WTC11 (cell line): ENCODE measurements around the gene FAM111A. TPM values are rescaled to one million over a fixed set of nuclear protein-coding genes. Genes with fewer than 3 reads are reported as not detected.

Source experiments
- CBFB ChIP-seq: sonication (generic); formaldehyde crosslinking; IDR thresholded peaks from 2 replicates; pipeline ENCODE4 v1.8.1; 2022; ENCODE audit warnings: mild to moderate bottlenecking, low read depth, missing genetic modification reagents
- MYBL2 ChIP-seq: sonication (generic); formaldehyde crosslinking; IDR thresholded peaks from 2 replicates; pipeline ENCODE4 v1.8.1; 2023; ENCODE audit warnings: mild to moderate bottlenecking, moderate library complexity, missing genetic modification reagents
- NR1H2 ChIP-seq: sonication (generic); formaldehyde crosslinking; IDR thresholded peaks from 2 replicates; pipeline ENCODE4 v1.9.0; 2021; ENCODE audit warnings: mild to moderate bottlenecking, moderate library complexity, missing genetic modification reagents
- OVOL2 ChIP-seq: fragments of 250-450 bp; sonication (Bioruptor Pico); IDR thresholded peaks from 2 replicates; pipeline ENCODE4 v1.9.0; 2021; ENCODE audit warnings: mild to moderate bottlenecking, borderline replicate concordance
- SOX15 ChIP-seq: fragments of 250-450 bp; sonication (Bioruptor Pico); IDR thresholded peaks from 2 replicates; pipeline ENCODE4 v1.9.0; 2021; ENCODE audit warnings: mild to moderate bottlenecking
- TCF7 ChIP-seq: sonication (generic); formaldehyde crosslinking; IDR thresholded peaks from 2 replicates; pipeline ENCODE4 v1.8.0; 2022; ENCODE audit warnings: mild to moderate bottlenecking, low read depth, missing genetic modification reagents, moderate library complexity
- TEAD1 ChIP-seq: sonication (generic); formaldehyde crosslinking; IDR thresholded peaks from 2 replicates; pipeline ENCODE4 v1.8.0; 2022; ENCODE audit warnings: mild to moderate bottlenecking, missing genetic modification reagents
- ZNF219 ChIP-seq: sonication (generic); formaldehyde crosslinking; IDR thresholded peaks from 2 replicates; pipeline ENCODE4 v1.8.0; 2023; ENCODE audit warnings: missing genetic modification reagents, mild to moderate bottlenecking, borderline replicate concordance
- ZNF263 ChIP-seq: sonication (generic); formaldehyde crosslinking; IDR thresholded peaks from 2 replicates; pipeline ENCODE4 v1.8.1; 2022; ENCODE audit warnings: low read depth, mild to moderate bottlenecking, moderate library complexity, missing genetic modification reagents
- ZNF396 ChIP-seq: fragments of 250-450 bp; sonication (Bioruptor Pico); IDR thresholded peaks from 2 replicates; pipeline ENCODE4 v1.8.0; 2021; ENCODE audit warnings: mild to moderate bottlenecking, moderate library complexity, borderline replicate concordance
- total RNA-seq: library from RNA; stranded (reverse); gene quantifications from 3 replicates; pipeline ENCODE4 v1.2.3, GENCODE V29; 2021
- TF ChIP-seq, protein P1 (sequence below): sonication (generic); formaldehyde crosslinking; IDR thresholded peaks from 2 replicates; pipeline ENCODE4 v1.8.1; 2023; ENCODE audit warnings: mild to moderate bottlenecking, missing genetic modification reagents
- TF ChIP-seq, protein P2 (sequence below): sonication (generic); formaldehyde crosslinking; IDR thresholded peaks from 2 replicates; pipeline ENCODE4 v1.8.1; 2023; ENCODE audit warnings: mild to moderate bottlenecking, missing genetic modification reagents, moderate library complexity
- TF ChIP-seq, protein P3 (sequence below): sonication (generic); formaldehyde crosslinking; IDR thresholded peaks from 2 replicates; pipeline ENCODE4 v1.8.1; 2023; ENCODE audit warnings: mild to moderate bottlenecking, missing genetic modification reagents, borderline replicate concordance
- TF ChIP-seq, protein P4 (sequence below): sonication (generic); formaldehyde crosslinking; IDR thresholded peaks from 2 replicates; pipeline ENCODE4 v1.8.0; 2023; ENCODE audit warnings: missing genetic modification reagents, mild to moderate bottlenecking, borderline replicate concordance
- TF ChIP-seq, protein P5 (sequence below): sonication (generic); formaldehyde crosslinking; IDR thresholded peaks from 2 replicates; pipeline ENCODE4 v1.8.1; 2023; ENCODE audit warnings: mild to moderate bottlenecking, missing genetic modification reagents, moderate library complexity
- TF ChIP-seq, protein P6 (sequence below): sonication (generic); formaldehyde crosslinking; IDR thresholded peaks from 2 replicates; pipeline ENCODE4 v1.8.0; 2022; ENCODE audit warnings: mild to moderate bottlenecking, missing genetic modification reagents
- TF ChIP-seq, protein P7 (sequence below): fragments of 250-450 bp; sonication (Bioruptor Pico); IDR thresholded peaks from 2 replicates; pipeline ENCODE4 v1.9.0; 2021; ENCODE audit warnings: mild to moderate bottlenecking
- TF ChIP-seq, protein P8 (sequence below): fragments of 250-450 bp; sonication (Bioruptor Pico); IDR thresholded peaks from 2 replicates; pipeline ENCODE4 v2.1.2; 2022; ENCODE audit warnings: mild to moderate bottlenecking, moderate library complexity
- TF ChIP-seq, protein P9 (sequence below): fragments of 250-450 bp; sonication (Bioruptor Pico); IDR thresholded peaks from 2 replicates; pipeline ENCODE4 v1.9.0; 2021; ENCODE audit warnings: mild to moderate bottlenecking

FAM111A gene
- total RNA-seq, 1 experiment from 2014 or later, result 18.8 TPM

DNA sequence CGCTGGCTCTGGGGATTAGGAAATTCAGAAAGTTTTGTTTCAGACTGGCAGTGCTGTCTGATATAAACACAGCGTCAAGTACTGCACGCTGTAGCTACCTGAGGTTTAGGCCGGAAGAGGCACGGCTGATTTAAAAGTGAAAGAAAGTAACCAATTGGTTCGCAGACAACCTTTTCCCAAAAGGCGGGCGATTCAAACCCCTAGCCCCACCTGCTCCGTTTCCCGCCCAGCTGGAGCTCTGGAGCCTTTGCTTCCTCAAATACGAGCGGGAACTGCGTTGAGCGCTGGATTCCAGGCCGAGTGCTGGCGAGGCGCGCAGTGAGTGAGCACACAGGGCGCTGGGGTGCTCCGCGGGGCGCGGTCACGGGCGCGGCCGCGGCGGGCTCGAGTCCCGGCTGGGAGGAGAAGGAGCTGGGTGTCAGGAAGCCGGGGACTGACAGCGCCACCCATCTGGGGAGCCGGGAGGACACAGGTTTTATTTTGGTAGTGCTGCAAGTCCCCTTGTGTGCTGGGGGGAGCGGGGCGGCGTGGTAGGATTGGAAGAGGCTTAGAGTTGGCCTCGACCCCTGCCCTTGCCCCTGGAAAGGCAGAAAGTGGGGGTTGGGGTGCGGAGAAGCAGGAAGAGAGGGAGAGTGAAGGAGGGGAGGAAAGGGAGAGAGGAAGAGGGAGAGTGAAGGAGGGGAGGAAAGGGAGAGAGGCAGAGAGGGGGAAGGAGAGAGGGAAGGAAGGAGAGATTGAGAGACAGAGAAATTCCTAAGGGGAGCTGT is 2.1 kb downstream of the FAM111A start (continued):
- TF ChIP-seq, protein P1, sequence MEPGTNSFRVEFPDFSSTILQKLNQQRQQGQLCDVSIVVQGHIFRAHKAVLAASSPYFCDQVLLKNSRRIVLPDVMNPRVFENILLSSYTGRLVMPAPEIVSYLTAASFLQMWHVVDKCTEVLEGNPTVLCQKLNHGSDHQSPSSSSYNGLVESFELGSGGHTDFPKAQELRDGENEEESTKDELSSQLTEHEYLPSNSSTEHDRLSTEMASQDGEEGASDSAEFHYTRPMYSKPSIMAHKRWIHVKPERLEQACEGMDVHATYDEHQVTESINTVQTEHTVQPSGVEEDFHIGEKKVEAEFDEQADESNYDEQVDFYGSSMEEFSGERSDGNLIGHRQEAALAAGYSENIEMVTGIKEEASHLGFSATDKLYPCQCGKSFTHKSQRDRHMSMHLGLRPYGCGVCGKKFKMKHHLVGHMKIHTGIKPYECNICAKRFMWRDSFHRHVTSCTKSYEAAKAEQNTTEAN (CRISPR knock-in tag), result peak; percentile 94
- TF ChIP-seq, protein P2, sequence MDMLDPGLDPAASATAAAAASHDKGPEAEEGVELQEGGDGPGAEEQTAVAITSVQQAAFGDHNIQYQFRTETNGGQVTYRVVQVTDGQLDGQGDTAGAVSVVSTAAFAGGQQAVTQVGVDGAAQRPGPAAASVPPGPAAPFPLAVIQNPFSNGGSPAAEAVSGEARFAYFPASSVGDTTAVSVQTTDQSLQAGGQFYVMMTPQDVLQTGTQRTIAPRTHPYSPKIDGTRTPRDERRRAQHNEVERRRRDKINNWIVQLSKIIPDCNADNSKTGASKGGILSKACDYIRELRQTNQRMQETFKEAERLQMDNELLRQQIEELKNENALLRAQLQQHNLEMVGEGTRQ (CRISPR knock-in tag), result no peak
- TF ChIP-seq OVOL2 (CRISPR knock-in tag) (no peak), ZNF219 (CRISPR knock-in tag) (peak; percentile 92), CBFB (CRISPR knock-in tag) (no peak), ZNF263 (CRISPR knock-in tag) (peak; percentile 88), MYBL2 (CRISPR knock-in tag) (peak; percentile 99), SOX15 (no peak), TEAD1 (CRISPR knock-in tag) (peak; percentile 94), ZNF396 (CRISPR knock-in tag) (no peak), NR1H2 (CRISPR knock-in tag) (peak; percentile 90; the same call in 1 of the 2 replicates), TCF7 (CRISPR knock-in tag) (peak; percentile 95; the same call in 1 of the 2 replicates)
- TF ChIP-seq, protein P3, sequence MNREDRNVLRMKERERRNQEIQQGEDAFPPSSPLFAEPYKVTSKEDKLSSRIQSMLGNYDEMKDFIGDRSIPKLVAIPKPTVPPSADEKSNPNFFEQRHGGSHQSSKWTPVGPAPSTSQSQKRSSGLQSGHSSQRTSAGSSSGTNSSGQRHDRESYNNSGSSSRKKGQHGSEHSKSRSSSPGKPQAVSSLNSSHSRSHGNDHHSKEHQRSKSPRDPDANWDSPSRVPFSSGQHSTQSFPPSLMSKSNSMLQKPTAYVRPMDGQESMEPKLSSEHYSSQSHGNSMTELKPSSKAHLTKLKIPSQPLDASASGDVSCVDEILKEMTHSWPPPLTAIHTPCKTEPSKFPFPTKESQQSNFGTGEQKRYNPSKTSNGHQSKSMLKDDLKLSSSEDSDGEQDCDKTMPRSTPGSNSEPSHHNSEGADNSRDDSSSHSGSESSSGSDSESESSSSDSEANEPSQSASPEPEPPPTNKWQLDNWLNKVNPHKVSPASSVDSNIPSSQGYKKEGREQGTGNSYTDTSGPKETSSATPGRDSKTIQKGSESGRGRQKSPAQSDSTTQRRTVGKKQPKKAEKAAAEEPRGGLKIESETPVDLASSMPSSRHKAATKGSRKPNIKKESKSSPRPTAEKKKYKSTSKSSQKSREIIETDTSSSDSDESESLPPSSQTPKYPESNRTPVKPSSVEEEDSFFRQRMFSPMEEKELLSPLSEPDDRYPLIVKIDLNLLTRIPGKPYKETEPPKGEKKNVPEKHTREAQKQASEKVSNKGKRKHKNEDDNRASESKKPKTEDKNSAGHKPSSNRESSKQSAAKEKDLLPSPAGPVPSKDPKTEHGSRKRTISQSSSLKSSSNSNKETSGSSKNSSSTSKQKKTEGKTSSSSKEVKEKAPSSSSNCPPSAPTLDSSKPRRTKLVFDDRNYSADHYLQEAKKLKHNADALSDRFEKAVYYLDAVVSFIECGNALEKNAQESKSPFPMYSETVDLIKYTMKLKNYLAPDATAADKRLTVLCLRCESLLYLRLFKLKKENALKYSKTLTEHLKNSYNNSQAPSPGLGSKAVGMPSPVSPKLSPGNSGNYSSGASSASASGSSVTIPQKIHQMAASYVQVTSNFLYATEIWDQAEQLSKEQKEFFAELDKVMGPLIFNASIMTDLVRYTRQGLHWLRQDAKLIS (CRISPR knock-in tag), result peak; percentile 97; the same call in 1 of the 2 replicates
- TF ChIP-seq, protein P4, sequence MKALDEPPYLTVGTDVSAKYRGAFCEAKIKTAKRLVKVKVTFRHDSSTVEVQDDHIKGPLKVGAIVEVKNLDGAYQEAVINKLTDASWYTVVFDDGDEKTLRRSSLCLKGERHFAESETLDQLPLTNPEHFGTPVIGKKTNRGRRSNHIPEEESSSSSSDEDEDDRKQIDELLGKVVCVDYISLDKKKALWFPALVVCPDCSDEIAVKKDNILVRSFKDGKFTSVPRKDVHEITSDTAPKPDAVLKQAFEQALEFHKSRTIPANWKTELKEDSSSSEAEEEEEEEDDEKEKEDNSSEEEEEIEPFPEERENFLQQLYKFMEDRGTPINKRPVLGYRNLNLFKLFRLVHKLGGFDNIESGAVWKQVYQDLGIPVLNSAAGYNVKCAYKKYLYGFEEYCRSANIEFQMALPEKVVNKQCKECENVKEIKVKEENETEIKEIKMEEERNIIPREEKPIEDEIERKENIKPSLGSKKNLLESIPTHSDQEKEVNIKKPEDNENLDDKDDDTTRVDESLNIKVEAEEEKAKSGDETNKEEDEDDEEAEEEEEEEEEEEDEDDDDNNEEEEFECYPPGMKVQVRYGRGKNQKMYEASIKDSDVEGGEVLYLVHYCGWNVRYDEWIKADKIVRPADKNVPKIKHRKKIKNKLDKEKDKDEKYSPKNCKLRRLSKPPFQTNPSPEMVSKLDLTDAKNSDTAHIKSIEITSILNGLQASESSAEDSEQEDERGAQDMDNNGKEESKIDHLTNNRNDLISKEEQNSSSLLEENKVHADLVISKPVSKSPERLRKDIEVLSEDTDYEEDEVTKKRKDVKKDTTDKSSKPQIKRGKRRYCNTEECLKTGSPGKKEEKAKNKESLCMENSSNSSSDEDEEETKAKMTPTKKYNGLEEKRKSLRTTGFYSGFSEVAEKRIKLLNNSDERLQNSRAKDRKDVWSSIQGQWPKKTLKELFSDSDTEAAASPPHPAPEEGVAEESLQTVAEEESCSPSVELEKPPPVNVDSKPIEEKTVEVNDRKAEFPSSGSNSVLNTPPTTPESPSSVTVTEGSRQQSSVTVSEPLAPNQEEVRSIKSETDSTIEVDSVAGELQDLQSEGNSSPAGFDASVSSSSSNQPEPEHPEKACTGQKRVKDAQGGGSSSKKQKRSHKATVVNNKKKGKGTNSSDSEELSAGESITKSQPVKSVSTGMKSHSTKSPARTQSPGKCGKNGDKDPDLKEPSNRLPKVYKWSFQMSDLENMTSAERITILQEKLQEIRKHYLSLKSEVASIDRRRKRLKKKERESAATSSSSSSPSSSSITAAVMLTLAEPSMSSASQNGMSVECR (CRISPR knock-in tag), result peak; percentile 97
- TF ChIP-seq, protein P5, sequence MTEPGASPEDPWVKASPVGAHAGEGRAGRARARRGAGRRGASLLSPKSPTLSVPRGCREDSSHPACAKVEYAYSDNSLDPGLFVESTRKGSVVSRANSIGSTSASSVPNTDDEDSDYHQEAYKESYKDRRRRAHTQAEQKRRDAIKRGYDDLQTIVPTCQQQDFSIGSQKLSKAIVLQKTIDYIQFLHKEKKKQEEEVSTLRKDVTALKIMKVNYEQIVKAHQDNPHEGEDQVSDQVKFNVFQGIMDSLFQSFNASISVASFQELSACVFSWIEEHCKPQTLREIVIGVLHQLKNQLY (CRISPR knock-in tag), result no peak
- TF ChIP-seq, protein P6, sequence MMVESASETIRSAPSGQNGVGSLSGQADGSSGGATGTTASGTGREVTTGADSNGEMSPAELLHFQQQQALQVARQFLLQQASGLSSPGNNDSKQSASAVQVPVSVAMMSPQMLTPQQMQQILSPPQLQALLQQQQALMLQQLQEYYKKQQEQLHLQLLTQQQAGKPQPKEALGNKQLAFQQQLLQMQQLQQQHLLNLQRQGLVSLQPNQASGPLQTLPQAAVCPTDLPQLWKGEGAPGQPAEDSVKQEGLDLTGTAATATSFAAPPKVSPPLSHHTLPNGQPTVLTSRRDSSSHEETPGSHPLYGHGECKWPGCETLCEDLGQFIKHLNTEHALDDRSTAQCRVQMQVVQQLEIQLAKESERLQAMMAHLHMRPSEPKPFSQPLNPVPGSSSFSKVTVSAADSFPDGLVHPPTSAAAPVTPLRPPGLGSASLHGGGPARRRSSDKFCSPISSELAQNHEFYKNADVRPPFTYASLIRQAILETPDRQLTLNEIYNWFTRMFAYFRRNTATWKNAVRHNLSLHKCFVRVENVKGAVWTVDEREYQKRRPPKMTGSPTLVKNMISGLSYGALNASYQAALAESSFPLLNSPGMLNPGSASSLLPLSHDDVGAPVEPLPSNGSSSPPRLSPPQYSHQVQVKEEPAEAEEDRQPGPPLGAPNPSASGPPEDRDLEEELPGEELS (CRISPR knock-in tag), result peak; percentile 96
- TF ChIP-seq, protein P7, sequence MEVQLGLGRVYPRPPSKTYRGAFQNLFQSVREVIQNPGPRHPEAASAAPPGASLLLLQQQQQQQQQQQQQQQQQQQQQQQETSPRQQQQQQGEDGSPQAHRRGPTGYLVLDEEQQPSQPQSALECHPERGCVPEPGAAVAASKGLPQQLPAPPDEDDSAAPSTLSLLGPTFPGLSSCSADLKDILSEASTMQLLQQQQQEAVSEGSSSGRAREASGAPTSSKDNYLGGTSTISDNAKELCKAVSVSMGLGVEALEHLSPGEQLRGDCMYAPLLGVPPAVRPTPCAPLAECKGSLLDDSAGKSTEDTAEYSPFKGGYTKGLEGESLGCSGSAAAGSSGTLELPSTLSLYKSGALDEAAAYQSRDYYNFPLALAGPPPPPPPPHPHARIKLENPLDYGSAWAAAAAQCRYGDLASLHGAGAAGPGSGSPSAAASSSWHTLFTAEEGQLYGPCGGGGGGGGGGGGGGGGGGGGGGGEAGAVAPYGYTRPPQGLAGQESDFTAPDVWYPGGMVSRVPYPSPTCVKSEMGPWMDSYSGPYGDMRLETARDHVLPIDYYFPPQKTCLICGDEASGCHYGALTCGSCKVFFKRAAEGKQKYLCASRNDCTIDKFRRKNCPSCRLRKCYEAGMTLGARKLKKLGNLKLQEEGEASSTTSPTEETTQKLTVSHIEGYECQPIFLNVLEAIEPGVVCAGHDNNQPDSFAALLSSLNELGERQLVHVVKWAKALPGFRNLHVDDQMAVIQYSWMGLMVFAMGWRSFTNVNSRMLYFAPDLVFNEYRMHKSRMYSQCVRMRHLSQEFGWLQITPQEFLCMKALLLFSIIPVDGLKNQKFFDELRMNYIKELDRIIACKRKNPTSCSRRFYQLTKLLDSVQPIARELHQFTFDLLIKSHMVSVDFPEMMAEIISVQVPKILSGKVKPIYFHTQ, result no peak
- TF ChIP-seq, protein P8, sequence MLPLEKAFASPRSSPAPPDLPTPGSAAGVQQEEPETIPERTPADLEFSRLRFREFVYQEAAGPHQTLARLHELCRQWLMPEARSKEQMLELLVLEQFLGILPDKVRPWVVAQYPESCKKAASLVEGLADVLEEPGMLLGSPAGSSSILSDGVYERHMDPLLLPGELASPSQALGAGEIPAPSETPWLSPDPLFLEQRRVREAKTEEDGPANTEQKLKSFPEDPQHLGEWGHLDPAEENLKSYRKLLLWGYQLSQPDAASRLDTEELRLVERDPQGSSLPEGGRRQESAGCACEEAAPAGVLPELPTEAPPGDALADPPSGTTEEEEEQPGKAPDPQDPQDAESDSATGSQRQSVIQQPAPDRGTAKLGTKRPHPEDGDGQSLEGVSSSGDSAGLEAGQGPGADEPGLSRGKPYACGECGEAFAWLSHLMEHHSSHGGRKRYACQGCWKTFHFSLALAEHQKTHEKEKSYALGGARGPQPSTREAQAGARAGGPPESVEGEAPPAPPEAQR, result no peak
- TF ChIP-seq, protein P9, sequence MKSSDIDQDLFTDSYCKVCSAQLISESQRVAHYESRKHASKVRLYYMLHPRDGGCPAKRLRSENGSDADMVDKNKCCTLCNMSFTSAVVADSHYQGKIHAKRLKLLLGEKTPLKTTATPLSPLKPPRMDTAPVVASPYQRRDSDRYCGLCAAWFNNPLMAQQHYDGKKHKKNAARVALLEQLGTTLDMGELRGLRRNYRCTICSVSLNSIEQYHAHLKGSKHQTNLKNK (CRISPR knock-in tag), result no peak
